Neural cell (in vitro differentiated cells): Measurements from ENCODE around the gene RAB3D. TPM values are rescaled to one million over a fixed set of nuclear protein-coding genes. Genes with fewer than 3 reads are reported as not detected.

Experiments
- H2AFZ ChIP-seq: fragments of 200-600, 300-800 bp; sonication (generic), shearing (Covaris generic); 2 replicates; pipeline ENCODE4 v1.6.0; 2014; ENCODE audit warnings: low read depth, mild to moderate bottlenecking, antibody characterized with exemption, low read length, moderate library complexity
- H3F3A ChIP-seq: fragments of 200-600 bp; shearing (Covaris generic); 2 replicates; pipeline ENCODE4 v1.6.1; 2016; ENCODE audit warnings: mild to moderate bottlenecking, moderate library complexity, mixed read lengths, antibody characterized with exemption, low read length; ENCODE audit not compliant: insufficient read depth, poor library complexity, severe bottlenecking
- H3K27ac ChIP-seq: fragments of 200-600, 300-800 bp; sonication (generic), shearing (Covaris generic); 2 replicates; pipeline ENCODE4 v1.5.1; 2014; ENCODE audit warnings: mild to moderate bottlenecking, low read length, moderate library complexity
- H3K27me3 ChIP-seq: fragments of 300-800, 200-600 bp; sonication (generic), shearing (Covaris generic); 2 replicates; pipeline ENCODE4 v1.6.0; 2014; ENCODE audit warnings: mild to moderate bottlenecking, low read depth, low read length, moderate library complexity; ENCODE audit not compliant: insufficient read depth
- H3K36me3 ChIP-seq: fragments of 300-800, 200-600 bp; sonication (generic), shearing (Covaris generic); 2 replicates; pipeline ENCODE4 v1.5.1; 2014; ENCODE audit warnings: mild to moderate bottlenecking, antibody characterized with exemption, low read length, moderate library complexity; ENCODE audit not compliant: insufficient read depth
- H3K4me2 ChIP-seq: fragments of 300-800, 200-600 bp; sonication (generic), shearing (Covaris generic); 2 replicates; pipeline ENCODE4 v1.6.0; 2014; ENCODE audit warnings: mild to moderate bottlenecking, low read length
- H3K4me3 ChIP-seq: fragments of 300-800, 200-600 bp; sonication (generic), shearing (Covaris generic); 2 replicates; pipeline ENCODE4 v1.5.1; 2014; ENCODE audit warnings: mild to moderate bottlenecking, low read length, moderate library complexity
- H3K79me2 ChIP-seq: fragments of 200-600 bp; shearing (Covaris generic); replicated peaks from 2 replicates; pipeline ENCODE4 v1.6.0; 2014; ENCODE audit warnings: mild to moderate bottlenecking, low read length, moderate library complexity; ENCODE audit not compliant: insufficient read depth
- H3K9ac ChIP-seq: fragments of 300-800, 200-600 bp; sonication (generic), shearing (Covaris generic); 2 replicates; pipeline ENCODE4 v1.6.1; 2016; ENCODE audit warnings: mild to moderate bottlenecking, low read length, mixed read lengths
- H3K9me2 ChIP-seq: fragments of 200-600 bp; shearing (Covaris generic); 2 replicates; pipeline ENCODE4 v1.6.1; 2016; ENCODE audit warnings: mild to moderate bottlenecking, low read length, mixed read lengths; ENCODE audit not compliant: insufficient read depth
- H3K9me3 ChIP-seq: fragments of 200-600, 300-800 bp; sonication (generic), shearing (Covaris generic); 2 replicates; pipeline ENCODE4 v1.6.1; 2016; ENCODE audit warnings: mild to moderate bottlenecking, mixed run types, low read length, moderate library complexity, mixed read lengths
- H4K20me1 ChIP-seq: fragments of 200-600 bp; shearing (Covaris generic); 2 replicates; pipeline ENCODE4 v1.6.1; 2016; ENCODE audit warnings: mild to moderate bottlenecking, mixed run types; ENCODE audit not compliant: insufficient read depth
- CTCF ChIP-seq: fragments of 450-650 bp; IDR thresholded peaks from 2 replicates; pipeline ENCODE4 v1.5.1; 2014; ENCODE audit warnings: antibody characterized with exemption, mild to moderate bottlenecking, moderate library complexity; ENCODE audit not compliant: poor library complexity, severe bottlenecking
- EP300 ChIP-seq: fragments of 450-650 bp; conservative IDR thresholded peaks from 2 replicates; pipeline ENCODE4 v1.6.1; 2014; ENCODE audit warnings: antibody characterized with exemption, mild to moderate bottlenecking, moderate library complexity; ENCODE audit not compliant: poor library complexity, severe bottlenecking
- EZH2 ChIP-seq: fragments of 200-600, 300-800 bp; shearing (Covaris generic), sonication (generic); IDR thresholded peaks from 2 replicates; pipeline ENCODE4 v1.6.1; 2014; ENCODE audit warnings: antibody characterized with exemption, low read length, borderline replicate concordance, mild to moderate bottlenecking; ENCODE audit not compliant: insufficient read depth, poor library complexity, severe bottlenecking
- MXI1 ChIP-seq: fragments of 450-650 bp; conservative IDR thresholded peaks from 2 replicates; pipeline ENCODE4 v1.6.1; 2014; ENCODE audit warnings: antibody characterized with exemption, mild to moderate bottlenecking; ENCODE audit not compliant: poor library complexity, severe bottlenecking
- POLR2AphosphoS5 ChIP-seq: IDR thresholded peaks from 2 replicates; pipeline ENCODE4 v1.6.1; 2012
- RAD21 ChIP-seq: fragments of 450-650 bp; conservative IDR thresholded peaks from 2 replicates; pipeline ENCODE4 v1.6.1; 2014; ENCODE audit warnings: antibody characterized with exemption, mild to moderate bottlenecking, moderate library complexity
- REST ChIP-seq: IDR thresholded peaks from 2 replicates; pipeline ENCODE4 v1.6.1; 2012; ENCODE audit warnings: borderline replicate concordance
- SMC3 ChIP-seq: fragments of 450-650 bp; conservative IDR thresholded peaks from 2 replicates; pipeline ENCODE4 v1.6.1; 2014; ENCODE audit warnings: antibody characterized with exemption, mild to moderate bottlenecking, moderate library complexity; ENCODE audit not compliant: poor library complexity
- TAF1 ChIP-seq: IDR thresholded peaks from 2 replicates; pipeline ENCODE4 v1.6.1; 2012; ENCODE audit warnings: low read depth
- polyA plus RNA-seq: library from polyadenylated mRNA; depleted of rRNA; stranded (reverse); fragments of >200 nt; gene quantifications from 2 replicates; pipeline ENCODE4 v1.2.3, GENCODE V29; 2014

Gene RAB3D
- polyA plus RNA-seq, 1 donor from 2014 or later: 19.3 TPM

- Histone ChIP-seq H3K27me3 (no peaks in the 10 kb centered on the region), H2AFZ (no peak overlapping the region), H3K9ac (no peak overlapping the region), H3K79me2 (no peaks in the 10 kb centered on the region), H3K4me2 (no peak overlapping the region), H3F3A (peaks cover 9% of the 10 kb centered on the region), H3K9me3 (no peaks in the 10 kb centered on the region), H3K36me3 (no peaks in the 10 kb centered on the region), H4K20me1 (no peaks in the 10 kb centered on the region), H3K9me2 (no peaks in the 10 kb centered on the region), H3K4me3 (no peak overlapping the region), H3K27ac (no peak overlapping the region)
- TF ChIP-seq SMC3 (no peak), EZH2 (no peak), EP300 (no peak), MXI1 (no peak), CTCF (no peak), TAF1 (no peak), REST (no peak), POLR2AphosphoS5 (no peak), RAD21 (no peak)
These were observed 31.3 kb upstream of the RAB3D start for GRCh38 chr19:11370744-11371143.

- Histone ChIP-seq H2AFZ (no peak overlapping the region), H3F3A (no peaks in the 10 kb centered on the region), H3K4me2 (no peak overlapping the region), H3K36me3 (peaks cover 2% of the 10 kb centered on the region), H3K27me3 (no peaks in the 10 kb centered on the region), H3K9me2 (no peaks in the 10 kb centered on the region), H3K9ac (no peak overlapping the region), H3K79me2 (no peaks in the 10 kb centered on the region), H4K20me1 (no peaks in the 10 kb centered on the region), H3K4me3 (no peak overlapping the region), H3K9me3 (no peaks in the 10 kb centered on the region), H3K27ac (no peak overlapping the region)
- no peak for TF ChIP-seq RAD21
- no peak for TF ChIP-seq TAF1
These were observed 28.1 kb upstream of the RAB3D start for GRCh38 chr19:11367528-11367927.

- no peaks in the 10 kb centered on the region for H3K27me3 ChIP-seq
- no peak overlapping the region for H3K9ac ChIP-seq
- peaks cover 5% of the 10 kb centered on the region for H3K36me3 ChIP-seq
- no peak overlapping the region for H3K4me2 ChIP-seq
- H3K9me2 ChIP-seq: no peaks in the 10 kb centered on the region
- no peaks in the 10 kb centered on the region for H3K79me2 ChIP-seq
- no peak overlapping the region for H3K4me3 ChIP-seq
- TF ChIP-seq MXI1: no peak
- H3K27ac ChIP-seq: no peak overlapping the region
- no peaks in the 10 kb centered on the region for H3F3A ChIP-seq
- no peak overlapping the region for H2AFZ ChIP-seq
- no peaks in the 10 kb centered on the region for H3K9me3 ChIP-seq
- no peaks in the 10 kb centered on the region for H4K20me1 ChIP-seq
These were observed 26.2 kb upstream of the RAB3D start for GRCh38 chr19:11365557-11366117.
